ENCODE results near the gene RPL32. TPM values are rescaled to one million over a fixed set of nuclear protein-coding genes. Genes with fewer than 3 reads are reported as not detected.
A peak's percentile ranks its signal among the peaks of the same experiment; 100 is the strongest.

RPL32 gene
- polyA plus RNA-seq, 4 donors, result 1,296 to 2,718 (median 2,420) TPM

DNA sequence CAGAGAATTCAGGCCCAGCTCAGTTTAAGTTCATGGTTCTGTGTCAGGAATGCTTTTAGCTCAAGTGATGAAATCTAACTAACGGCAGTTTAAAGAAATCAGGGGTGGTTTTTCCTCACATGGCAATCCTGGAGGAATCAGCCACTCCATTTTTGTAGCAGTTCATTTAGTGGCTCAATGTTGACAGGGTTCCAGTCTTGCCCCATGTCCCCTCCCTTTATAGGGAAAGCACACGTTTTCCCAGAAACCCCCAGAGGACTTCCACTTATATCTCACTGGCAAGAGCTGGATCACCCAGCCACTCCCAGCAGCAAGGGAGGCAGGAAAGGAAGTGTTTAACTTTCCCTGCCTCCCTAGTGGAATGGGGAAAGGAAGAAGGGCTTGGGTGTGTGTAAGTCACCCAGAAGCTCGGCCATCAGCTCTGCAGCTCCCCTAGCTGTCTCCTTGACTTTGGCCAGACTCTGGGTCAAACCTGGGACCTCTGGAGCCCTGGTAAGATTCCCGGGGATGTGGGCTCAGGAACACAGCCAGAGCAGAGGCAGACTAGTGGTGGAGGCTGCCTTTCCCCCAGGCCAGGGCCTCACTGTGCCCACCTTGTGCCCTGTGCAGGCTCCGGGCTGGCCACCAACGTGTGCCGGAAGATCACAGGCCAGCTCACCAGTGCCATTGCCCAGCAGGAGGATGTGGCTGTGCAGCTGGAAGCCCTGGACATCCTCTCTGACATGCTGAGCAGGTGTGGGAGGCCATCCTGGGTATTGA, 33.6 kb downstream of the RPL32 start:
- 80 to 85% (median 84%) methylated on average over 7 of the region's 7 CpGs for WGBS, 3 donors
- no peak for DNase-seq
- Histone ChIP-seq H3K36me3 (ENCODE audit: control insufficient read depth in 3 of 3, insufficient read depth in 2 of 3, low read depth in 1 of 3, low read length in 3 of 3) (peaks cover 0 to 13% (median 0%) of the 10 kb centered on the region in 3 donors), H3K9me3 (ENCODE audit: control insufficient read depth in 2 of 2, insufficient read depth in 1 of 2, low read depth in 1 of 2, low read length in 1 of 2) (no peaks in the 10 kb centered on the region), H3K4me3 (ENCODE audit: low read depth in 1 of 3, low read length in 3 of 3) (no peak overlapping the region), H3K27ac (ENCODE audit: low read depth in 1 of 3, low read length in 2 of 3) (no peak overlapping the region), H3K4me1 (ENCODE audit: control insufficient read depth in 3 of 3, insufficient read depth in 2 of 3, low read depth in 1 of 3, low read length in 2 of 3) (no peaks in the 10 kb centered on the region), H3K27me3 (ENCODE audit: control insufficient read depth in 3 of 3, insufficient read depth in 3 of 3, low read length in 3 of 3) (no peaks in the 10 kb centered on the region)
- no peak for FAIRE-seq

DNA sequence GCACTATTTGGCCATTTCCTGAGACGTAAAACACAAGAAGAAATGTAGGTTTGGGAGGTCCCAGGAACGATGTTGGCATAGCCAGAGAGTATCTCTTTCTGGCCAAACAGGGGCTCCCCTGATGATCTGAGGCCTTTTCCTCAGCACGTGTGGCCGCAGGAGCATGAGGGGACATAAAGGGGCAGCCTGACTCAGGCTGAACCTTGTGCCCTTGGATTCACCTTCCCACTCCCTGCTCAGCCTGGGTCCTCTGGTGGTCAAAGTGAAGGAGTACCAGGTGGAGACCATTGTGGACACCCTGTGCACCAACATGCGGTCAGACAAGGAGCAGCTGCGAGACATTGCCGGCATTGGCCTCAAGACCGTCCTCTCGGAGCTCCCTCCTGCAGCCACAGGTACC, 34.3 kb downstream of the RPL32 start:
- H3K4me1 ChIP-seq (ENCODE audit: control insufficient read depth in 3 of 3, insufficient read depth in 2 of 3, low read depth in 1 of 3, low read length in 2 of 3), result no peaks in the 10 kb centered on the region
- no peak overlapping the region for H3K4me3 ChIP-seq (ENCODE audit: low read depth in 1 of 3, low read length in 3 of 3)
- DNase-seq, result no peak
- 95 to 99% (median 96%) methylated on average over 9 of the region's 9 CpGs for WGBS, 3 donors
- no peaks in the 10 kb centered on the region for H3K9me3 ChIP-seq (ENCODE audit: control insufficient read depth in 2 of 2, insufficient read depth in 1 of 2, low read depth in 1 of 2, low read length in 1 of 2)
- no peaks in the 10 kb centered on the region for H3K27me3 ChIP-seq (ENCODE audit: control insufficient read depth in 3 of 3, insufficient read depth in 3 of 3, low read length in 3 of 3)
- H3K36me3 ChIP-seq (ENCODE audit: control insufficient read depth in 3 of 3, insufficient read depth in 2 of 3, low read depth in 1 of 3, low read length in 3 of 3), result peaks cover 0 to 13% (median 0%) of the 10 kb centered on the region in 3 donors
- no peak for FAIRE-seq
- no peak overlapping the region for H3K27ac ChIP-seq (ENCODE audit: low read depth in 1 of 3, low read length in 2 of 3)

- Histone ChIP-seq H3K9me3 (ENCODE audit: control insufficient read depth in 2 of 2, insufficient read depth in 1 of 2, low read depth in 1 of 2, low read length in 1 of 2) (no peaks in the 10 kb centered on the region), H3K27me3 (ENCODE audit: control insufficient read depth in 3 of 3, insufficient read depth in 3 of 3, low read length in 3 of 3) (no peaks in the 10 kb centered on the region), H3K4me1 (ENCODE audit: control insufficient read depth in 3 of 3, insufficient read depth in 2 of 3, low read depth in 1 of 3, low read length in 2 of 3) (no peaks in the 10 kb centered on the region), H3K36me3 (ENCODE audit: control insufficient read depth in 3 of 3, insufficient read depth in 2 of 3, low read depth in 1 of 3, low read length in 3 of 3) (peaks cover 0 to 13% (median 0%) of the 10 kb centered on the region in 3 donors), H3K4me3 (ENCODE audit: low read depth in 1 of 3, low read length in 3 of 3) (no peak overlapping the region), H3K27ac (ENCODE audit: low read depth in 1 of 3, low read length in 2 of 3) (no peak overlapping the region)
- DNase-seq, result no peak
- no peak for FAIRE-seq
- 91 to 94% (median 91%) methylated on average over 12 of the region's 12 CpGs for WGBS, 3 donors
Observed at GRCh38 chr3:12803371-12803770, 38.0 kb downstream of the RPL32 start.

DNA sequence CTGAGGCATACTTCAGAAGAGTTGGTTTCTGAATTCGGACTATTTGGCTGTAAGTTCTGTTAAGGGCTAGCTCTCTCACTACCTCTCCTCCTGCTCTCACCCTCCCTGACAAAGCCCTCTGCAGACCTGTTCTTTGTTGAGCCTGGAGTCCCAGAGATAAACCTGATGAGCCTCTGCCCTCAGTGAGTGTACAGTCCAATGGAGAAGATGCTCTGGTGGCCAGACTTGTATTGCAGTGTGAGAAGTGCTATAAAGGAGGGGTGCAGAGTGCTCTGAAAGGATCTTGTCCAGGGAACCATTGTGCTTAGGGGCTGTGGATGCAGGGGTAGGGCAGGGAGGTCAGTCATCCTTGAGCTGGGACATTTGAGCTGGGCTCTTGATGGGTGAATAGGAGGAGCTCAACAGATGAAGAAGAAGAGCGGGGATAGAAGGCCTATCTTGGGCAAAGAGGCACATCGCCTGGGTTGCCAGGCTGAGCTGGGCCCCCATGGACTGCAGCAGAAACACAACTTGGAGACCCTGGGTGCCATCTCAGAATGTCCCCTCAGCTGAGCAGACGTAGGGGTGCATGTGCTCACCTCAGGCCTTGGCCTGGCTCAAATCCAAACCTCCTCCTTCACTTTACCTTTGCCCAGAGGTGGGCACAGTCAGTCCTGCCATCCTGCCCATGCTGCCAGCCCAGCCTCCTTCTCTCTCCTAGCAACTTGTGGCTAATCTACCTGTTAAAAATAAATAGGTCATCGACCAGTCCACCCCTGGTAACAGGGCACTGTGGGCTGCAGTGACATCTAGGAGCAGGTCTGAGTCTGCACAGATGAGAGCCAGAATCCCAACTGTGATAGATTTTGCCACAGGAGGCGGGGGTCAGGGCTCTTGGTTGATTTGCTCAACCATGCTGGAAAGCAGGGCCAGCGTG, 41.6 kb downstream of the RPL32 start:
- H3K4me1 ChIP-seq (ENCODE audit: control insufficient read depth in 3 of 3, insufficient read depth in 2 of 3, low read depth in 1 of 3, low read length in 2 of 3), result no peaks in the 10 kb centered on the region
- no peak for DNase-seq
- 67 to 86% (median 70%) methylated on average over 7 of the region's 7 CpGs for WGBS, 3 donors
- H3K27ac ChIP-seq (ENCODE audit: low read depth in 1 of 3, low read length in 2 of 3), result no peak overlapping the region
- peaks cover 0 to 6% (median 0%) of the 10 kb centered on the region in 3 donors for H3K27me3 ChIP-seq (ENCODE audit: control insufficient read depth in 3 of 3, insufficient read depth in 3 of 3, low read length in 3 of 3)
- no peak overlapping the region for H3K4me3 ChIP-seq (ENCODE audit: low read depth in 1 of 3, low read length in 3 of 3)
- peaks cover 0 to 9% (median 0%) of the 10 kb centered on the region in 3 donors for H3K36me3 ChIP-seq (ENCODE audit: control insufficient read depth in 3 of 3, insufficient read depth in 2 of 3, low read depth in 1 of 3, low read length in 3 of 3)
- no peak for FAIRE-seq
- no peaks in the 10 kb centered on the region for H3K9me3 ChIP-seq (ENCODE audit: control insufficient read depth in 2 of 2, insufficient read depth in 1 of 2, low read depth in 1 of 2, low read length in 1 of 2)

DNA sequence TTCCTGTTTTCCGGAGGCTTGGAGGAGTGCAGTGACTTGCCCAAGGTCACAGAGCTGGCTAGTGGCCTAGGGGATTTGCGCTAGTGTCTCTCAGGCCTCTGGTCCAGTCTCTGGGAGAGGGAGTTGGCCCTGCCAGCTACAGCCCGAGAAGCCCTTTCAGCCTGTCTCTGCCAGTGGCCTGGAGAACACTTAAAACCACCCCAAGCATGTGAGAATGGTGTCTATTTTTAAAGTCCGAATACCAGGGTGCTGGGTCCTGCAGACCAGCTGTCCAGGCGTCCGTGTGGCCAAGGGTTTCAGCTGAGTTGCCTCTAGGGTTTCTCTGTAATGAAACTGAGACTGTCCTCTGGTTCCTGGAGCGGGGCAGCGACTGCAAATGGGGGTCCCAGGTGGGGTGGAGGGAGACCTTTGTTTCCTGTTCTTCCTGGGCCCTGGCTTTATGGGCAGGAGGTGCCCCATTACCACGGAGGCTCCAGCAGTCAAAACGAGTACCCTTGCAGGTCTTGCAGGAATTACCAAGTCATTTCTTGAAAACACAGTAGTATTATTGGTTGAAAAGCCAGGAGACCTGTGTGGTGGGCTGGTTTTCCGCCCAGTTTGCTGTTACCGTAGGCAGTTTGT, 42.7 kb downstream of the RPL32 start:
- Histone ChIP-seq H3K27me3 (ENCODE audit: control insufficient read depth in 3 of 3, insufficient read depth in 3 of 3, low read length in 3 of 3) (peaks cover 0 to 6% (median 0%) of the 10 kb centered on the region in 3 donors), H3K4me1 (ENCODE audit: control insufficient read depth in 3 of 3, insufficient read depth in 2 of 3, low read depth in 1 of 3, low read length in 2 of 3) (no peaks in the 10 kb centered on the region), H3K36me3 (ENCODE audit: control insufficient read depth in 3 of 3, insufficient read depth in 2 of 3, low read depth in 1 of 3, low read length in 3 of 3) (peaks cover 0 to 2% (median 0%) of the 10 kb centered on the region in 3 donors), H3K27ac (ENCODE audit: low read depth in 1 of 3, low read length in 2 of 3) (no peak overlapping the region), H3K4me3 (ENCODE audit: low read depth in 1 of 3, low read length in 3 of 3) (no peak overlapping the region), H3K9me3 (ENCODE audit: control insufficient read depth in 2 of 2, insufficient read depth in 1 of 2, low read depth in 1 of 2, low read length in 1 of 2) (no peaks in the 10 kb centered on the region)
- WGBS, 3 donors, result 71 to 74% (median 74%) methylated on average over 12 of the region's 12 CpGs
- no peak for DNase-seq
- FAIRE-seq, result no peak

DNA sequence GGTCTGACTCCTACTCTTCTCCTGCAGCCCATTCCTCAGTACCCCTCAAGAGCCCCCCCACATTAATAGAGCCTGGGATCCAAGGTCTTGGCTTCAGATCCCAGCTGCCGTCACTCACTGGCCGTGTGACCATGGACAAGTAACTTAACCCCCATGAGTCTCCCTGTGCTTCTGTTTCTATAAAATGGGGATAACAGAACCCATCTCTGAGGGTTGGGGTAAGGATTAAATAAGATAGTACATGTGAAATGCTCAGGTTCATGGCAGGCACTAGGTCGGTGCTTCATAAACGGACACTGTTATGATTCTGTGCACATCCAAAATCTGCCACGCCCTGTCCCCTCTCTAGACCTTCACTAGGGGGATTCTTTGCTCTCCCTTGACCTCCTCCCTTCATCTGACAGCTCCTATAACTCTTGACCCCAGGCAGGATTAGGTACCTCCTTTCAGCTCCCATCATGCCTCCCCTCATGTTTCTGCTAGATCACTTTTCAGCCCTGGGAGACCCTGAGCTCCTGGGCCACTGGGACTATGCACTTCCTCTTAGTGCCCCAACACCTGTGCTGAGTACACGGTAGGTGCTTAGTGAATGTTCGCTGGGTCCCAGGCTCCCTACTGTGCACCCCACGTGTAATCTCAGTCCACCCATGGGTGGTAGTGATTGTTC, 43.3 kb downstream of the RPL32 start:
- 60 to 66% (median 62%) methylated on average over 8 of the region's 8 CpGs for WGBS, 3 donors
- Histone ChIP-seq H3K9me3 (ENCODE audit: control insufficient read depth in 2 of 2, insufficient read depth in 1 of 2, low read depth in 1 of 2, low read length in 1 of 2) (no peaks in the 10 kb centered on the region), H3K27me3 (ENCODE audit: control insufficient read depth in 3 of 3, insufficient read depth in 3 of 3, low read length in 3 of 3) (peaks cover 0 to 6% (median 0%) of the 10 kb centered on the region in 3 donors), H3K4me3 (ENCODE audit: low read depth in 1 of 3, low read length in 3 of 3) (no peak overlapping the region), H3K4me1 (ENCODE audit: control insufficient read depth in 3 of 3, insufficient read depth in 2 of 3, low read depth in 1 of 3, low read length in 2 of 3) (no peaks in the 10 kb centered on the region), H3K36me3 (ENCODE audit: control insufficient read depth in 3 of 3, insufficient read depth in 2 of 3, low read depth in 1 of 3, low read length in 3 of 3) (no peaks in the 10 kb centered on the region), H3K27ac (ENCODE audit: low read depth in 1 of 3, low read length in 2 of 3) (no peak overlapping the region)
- no peak for FAIRE-seq
- no peak for DNase-seq

DNA sequence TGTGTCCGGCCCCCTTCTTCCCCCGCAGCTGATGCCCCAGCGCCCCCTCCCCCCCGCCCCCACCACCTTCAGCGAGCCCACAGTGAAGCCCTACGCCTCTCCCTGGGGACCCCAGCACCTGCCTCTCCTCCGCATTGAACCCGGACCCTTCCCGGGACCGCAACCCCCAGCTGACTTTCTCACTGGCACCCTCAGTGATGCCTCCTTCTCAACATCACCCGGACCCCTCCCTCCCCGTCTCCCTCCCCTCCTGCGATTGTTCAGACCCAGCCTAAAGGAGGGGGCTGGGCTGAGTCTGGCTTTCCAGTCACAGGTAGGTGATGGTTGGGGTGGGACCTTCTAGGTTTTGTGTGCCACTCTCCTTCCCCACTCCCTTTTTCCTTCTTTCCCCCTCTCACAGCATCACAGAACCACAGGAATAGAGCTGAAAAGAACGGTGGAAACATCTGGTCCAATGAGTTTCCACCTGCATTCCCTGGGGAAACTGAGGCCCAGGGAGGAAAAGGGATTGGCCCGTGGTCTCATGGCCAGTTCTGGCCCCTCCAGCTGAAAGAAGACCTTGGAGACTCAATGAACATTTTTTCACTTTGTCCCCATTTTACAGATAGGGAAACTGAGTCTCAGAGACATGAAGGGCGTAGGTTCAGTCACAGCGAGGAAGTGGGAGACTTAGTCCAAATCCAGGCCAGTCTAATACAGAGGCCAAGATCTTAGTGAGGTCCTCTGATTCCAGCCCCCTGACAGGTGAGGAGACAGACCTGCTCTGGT, 44.1 kb downstream of the RPL32 start:
- no peak for DNase-seq
- Histone ChIP-seq H3K27ac (ENCODE audit: low read depth in 1 of 3, low read length in 2 of 3) (peak overlapping the region in 1 of 3 donors; percentile 1), H3K9me3 (ENCODE audit: control insufficient read depth in 2 of 2, insufficient read depth in 1 of 2, low read depth in 1 of 2, low read length in 1 of 2) (no peaks in the 10 kb centered on the region), H3K27me3 (ENCODE audit: control insufficient read depth in 3 of 3, insufficient read depth in 3 of 3, low read length in 3 of 3) (peaks cover 0 to 6% (median 0%) of the 10 kb centered on the region in 3 donors), H3K4me1 (ENCODE audit: control insufficient read depth in 3 of 3, insufficient read depth in 2 of 3, low read depth in 1 of 3, low read length in 2 of 3) (no peaks in the 10 kb centered on the region), H3K4me3 (ENCODE audit: low read depth in 1 of 3, low read length in 3 of 3) (peak overlapping the region in 1 of 3 donors; percentile 46), H3K36me3 (ENCODE audit: control insufficient read depth in 3 of 3, insufficient read depth in 2 of 3, low read depth in 1 of 3, low read length in 3 of 3) (no peaks in the 10 kb centered on the region)
- 41 to 67% (median 64%) methylated on average over 10 to 17 of the region's 17 CpGs for WGBS, 3 donors
- no peak for FAIRE-seq

All from small intestine (tissue), 7 donors.